Measurements from ENCODE around the gene NEGR1.

NEGR1 gene

DNA sequence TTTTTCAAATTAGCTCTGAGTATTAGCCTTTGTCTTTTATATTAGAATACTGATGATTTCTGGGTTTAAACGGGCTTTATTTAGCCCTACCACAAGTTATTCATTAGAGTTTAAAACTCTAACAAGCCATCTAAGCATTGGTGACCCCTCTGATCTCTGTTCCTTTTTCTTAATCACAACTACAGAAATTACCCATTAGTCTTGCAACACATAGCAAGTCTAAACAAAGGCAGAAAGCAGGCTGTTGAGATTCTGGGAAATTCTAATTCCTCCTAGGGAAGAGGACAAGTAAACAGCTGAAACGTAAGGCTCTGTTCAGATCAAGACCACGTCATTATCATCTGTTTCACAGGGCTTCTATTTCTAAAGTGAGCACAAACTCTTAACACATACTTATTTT is 710.3 kb downstream of the NEGR1 start:
- no peak for DNase-seq

- no peak for DNase-seq
Observed at GRCh38 chr1:71566413-71566812, 715.9 kb downstream of the NEGR1 start.

DNA sequence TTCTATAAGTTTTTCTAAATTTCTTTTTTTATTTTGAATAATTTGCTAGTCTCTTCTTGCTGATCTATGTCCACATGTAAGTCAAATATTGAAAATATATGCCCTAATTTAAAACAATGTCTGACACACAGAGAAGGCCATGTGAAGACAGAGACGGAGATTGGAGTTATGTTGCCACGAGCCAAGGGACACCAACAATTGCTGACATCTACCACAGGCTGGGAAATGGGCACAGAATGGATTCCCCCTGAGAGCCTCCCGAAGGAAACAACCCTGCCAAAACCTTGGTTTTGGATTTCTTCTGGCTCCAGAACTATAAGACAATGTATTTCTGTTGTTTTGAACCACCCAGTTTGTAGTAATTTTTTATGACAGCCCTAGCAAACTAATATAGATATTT is 716.5 kb downstream of the NEGR1 start:
- no peak for DNase-seq

DNA sequence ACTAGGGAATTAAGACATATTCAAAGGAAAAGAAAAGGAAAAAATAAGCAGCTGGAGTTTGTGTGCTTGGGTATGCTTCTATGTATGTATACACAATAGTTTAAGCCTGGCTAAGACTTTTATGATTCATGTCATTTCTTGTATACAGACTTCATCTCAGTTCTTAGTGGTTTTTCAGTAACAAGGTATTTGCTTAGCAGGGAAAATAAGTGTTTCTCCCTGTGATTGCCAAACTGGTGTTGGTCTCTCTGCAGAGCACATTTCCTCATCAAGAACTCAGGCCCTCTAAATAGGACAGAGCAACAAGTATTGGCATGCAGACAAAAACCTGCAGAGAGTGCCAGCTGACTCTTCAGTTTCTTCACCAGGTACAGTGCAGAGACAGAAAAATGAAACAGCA is 717.1 kb downstream of the NEGR1 start:
- DNase-seq: no peak

GRCh38 chr1:71562298-71562697 is 720.0 kb downstream of the NEGR1 start:
- DNase-seq: no peak

- DNase-seq: no peak
Observed at GRCh38 chr1:71561729-71562128, 720.6 kb downstream of the NEGR1 start.

- DNase-seq: no peak
Observed at GRCh38 chr1:71561206-71561605, 721.1 kb downstream of the NEGR1 start.

GRCh38 chr1:71559880-71560279 is 722.5 kb downstream of the NEGR1 start:
- no peak for DNase-seq

DNA sequence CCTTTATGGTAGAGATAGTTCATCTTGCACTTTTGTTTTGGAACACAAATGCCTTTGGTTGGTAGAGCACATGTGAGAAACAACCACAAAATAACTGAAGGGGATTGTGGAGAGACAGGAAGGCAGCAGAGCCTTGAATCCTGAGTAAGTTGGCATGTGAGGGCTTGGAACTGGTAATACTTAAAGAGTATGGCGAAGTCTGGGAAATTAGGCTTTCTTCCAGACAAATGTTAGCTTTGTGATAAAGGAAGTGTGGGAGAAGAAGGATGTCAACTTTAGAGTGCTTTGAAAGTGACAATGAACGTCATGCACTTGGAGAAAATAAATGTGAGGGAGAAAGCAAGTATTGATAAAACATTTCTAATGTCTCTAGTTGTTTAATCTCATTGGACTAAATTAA is 725.2 kb downstream of the NEGR1 start:
- no peak for DNase-seq

DNA sequence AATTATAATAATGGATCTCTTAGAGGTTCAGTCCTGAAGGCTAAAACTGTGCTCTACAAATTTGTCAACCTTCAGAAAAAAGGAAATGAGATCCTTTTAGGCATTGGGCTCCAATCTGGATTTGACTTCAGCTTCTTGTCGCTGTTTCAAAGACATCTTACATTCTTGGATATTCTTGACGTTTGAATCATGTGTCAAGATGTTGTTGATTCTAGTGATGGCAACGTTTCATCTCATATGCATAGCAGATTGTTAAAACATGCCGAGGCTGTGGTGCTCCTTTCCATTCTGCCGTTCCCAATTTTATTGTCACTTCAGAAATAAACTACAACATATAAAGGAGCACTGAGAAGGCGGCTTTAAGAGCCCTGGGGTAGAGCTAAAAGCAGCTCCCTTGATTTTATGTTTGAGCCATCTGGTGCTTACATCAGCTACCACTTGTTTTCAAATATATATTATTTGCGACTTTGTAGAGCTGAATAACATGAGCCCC is 733.9 kb downstream of the NEGR1 start:
- no peak for DNase-seq

- DNase-seq: no peak
Observed at GRCh38 chr1:71542155-71542554, 740.2 kb downstream of the NEGR1 start.

DNA sequence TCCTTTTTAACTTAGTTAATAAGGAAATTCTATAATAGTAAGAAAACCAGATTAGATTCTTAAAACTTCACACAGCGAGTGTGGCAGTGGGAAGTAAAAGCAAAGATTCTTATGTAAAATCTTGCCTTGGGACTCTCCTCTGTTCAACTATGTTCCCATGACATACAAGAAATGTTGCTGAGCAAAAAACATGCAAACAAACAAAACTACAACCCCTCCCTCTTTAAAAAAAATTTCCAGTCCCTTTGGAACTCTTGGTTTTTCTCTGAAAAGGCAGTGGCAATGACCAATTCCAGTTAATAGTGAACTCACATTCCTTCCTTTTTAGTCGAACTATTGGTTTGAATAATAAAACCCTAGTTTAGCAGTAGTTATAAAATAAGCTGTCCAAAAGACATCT is 748.4 kb downstream of the NEGR1 start:
- no peak for DNase-seq

GRCh38 chr1:71532343-71532742 is 750.0 kb downstream of the NEGR1 start:
- no peak for DNase-seq

DNA sequence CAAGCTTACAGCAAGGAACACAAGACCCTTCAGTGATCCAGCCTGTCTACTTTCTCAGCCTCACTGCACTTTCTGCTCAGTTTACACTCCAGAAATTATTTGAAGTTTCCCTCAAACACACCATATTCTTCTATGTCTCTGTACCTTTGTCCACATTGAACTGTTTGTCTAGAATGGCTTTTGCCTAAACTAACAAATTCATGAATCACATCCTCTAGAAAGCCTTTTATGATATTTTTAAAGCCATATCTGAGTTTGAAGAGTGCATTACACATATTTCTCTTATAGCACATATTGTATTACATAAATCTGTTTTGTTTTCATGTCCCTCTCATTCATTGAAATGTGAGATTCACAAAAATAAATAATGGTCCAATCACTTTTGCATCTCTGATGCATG is 755.5 kb downstream of the NEGR1 start:
- DNase-seq: no peak

- no peak for DNase-seq
Observed at GRCh38 chr1:71522721-71523120, 759.6 kb downstream of the NEGR1 start.

DNA sequence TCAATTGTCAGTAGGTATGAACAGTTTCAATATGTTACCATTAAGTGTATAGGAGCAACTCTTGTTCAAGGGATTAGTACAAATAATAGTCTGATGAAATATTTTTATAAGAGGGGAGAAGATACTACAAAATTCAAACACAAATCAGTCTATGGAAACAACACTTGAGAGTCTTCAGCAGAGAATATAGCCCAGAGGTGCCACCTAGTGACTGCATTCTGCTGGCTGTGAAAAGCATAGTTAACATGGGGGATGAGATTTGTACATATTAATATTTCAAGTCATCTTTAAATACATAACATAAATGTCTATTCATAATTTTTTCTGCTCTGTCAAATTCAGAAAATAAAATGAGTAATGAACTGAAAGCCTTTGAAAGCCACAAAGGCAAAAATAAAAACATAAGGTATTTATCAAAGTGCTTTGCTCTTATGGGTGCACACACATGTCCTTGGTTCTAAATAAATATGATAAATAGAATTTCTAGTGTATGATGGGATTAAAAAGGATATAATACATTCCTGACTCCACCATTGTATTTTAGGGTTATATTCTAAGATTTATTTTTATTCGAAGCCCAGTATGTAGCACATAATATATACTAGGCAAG is 760.6 kb downstream of the NEGR1 start:
- peak in 21 of 51 donors; percentile 0 to 65 (median 11) for DNase-seq

GRCh38 chr1:71511505-71511904 is 770.8 kb downstream of the NEGR1 start:
- DNase-seq: no peak

DNA sequence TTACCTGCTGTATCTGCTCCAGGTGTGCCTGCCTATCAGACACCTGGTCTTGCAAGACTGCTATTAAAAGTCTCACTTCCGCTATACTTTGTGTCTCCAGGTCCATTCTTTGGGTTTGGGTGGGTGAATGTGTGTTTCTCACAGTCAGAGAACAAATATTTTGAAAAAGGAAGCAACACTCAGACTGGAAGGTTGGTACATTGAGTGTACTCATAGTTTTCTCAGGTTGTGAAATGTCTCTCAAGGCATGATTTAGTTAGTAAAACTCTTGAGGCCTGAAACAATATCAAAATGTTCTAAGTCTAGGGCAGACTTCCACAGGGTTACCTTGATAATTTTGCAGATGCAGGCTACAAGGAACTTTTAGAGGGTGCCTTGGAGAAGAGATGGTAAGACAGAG is 771.6 kb downstream of the NEGR1 start:
- DNase-seq: no peak

DNA sequence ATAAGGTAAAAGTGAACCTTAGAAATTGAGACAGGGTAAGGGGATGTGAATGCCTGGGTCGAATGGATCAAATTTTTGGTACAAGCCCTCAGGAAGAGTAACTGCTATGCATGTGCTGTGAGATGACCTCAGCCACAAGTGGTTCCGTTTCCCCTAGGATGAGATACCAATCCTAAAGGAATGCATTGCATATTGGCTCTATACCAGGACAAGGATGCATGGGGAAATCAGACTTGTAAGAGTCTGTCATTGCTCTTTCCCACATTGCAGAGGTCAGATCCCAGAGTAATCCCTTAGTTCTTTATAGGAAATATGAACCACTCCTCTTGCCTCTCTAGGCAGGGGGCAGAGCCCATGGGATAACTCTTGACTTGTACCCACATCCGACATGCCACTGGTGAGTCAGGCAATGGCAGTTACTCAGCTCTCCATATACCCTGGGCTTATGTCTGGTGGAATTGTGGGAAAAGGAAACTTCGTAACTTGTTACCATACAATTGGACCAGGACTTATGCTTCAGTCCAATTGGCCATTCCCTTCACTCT is 773.2 kb downstream of the NEGR1 start:
- DNase-seq: no peak

DNA sequence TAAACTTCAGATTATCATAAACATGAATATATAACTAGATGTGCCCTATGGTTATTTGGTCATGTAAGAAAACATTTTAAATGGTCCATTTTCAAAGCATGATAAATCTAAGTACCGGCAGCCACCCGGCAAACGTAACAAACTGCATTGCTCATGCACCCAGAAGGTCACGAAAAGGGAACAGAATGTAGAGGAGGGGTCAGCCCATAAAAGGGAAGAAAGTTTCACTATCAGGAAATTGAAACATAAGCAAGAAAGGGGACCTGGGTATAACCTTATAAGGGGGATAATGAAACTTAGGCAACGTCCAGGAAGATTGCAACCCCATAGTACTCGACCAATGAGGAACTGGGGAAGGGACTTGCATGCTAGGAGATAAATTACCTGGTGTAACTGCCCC is 780.3 kb downstream of the NEGR1 start:
- DNase-seq: no peak

DNA sequence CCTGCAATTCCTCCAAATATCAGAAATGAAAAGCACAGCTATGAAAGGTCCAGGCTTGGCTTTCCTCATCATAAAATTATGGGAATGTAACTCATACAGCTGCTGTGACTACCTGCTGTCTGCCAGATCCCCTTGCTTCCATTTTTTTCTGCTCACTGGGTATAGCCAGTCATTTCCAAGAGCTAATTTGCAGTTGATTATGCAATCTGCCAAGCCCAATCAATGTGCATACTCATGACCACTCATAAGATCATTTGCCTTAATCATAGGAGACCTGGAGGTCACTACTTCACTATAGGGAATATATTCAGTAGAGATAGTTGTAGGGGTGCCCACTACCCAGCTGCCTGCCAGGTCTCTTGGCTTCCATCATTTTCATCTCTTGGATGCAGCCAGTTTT is 783.8 kb downstream of the NEGR1 start:
- no peak for DNase-seq

GRCh38 chr1:71494163-71494562 is 788.2 kb downstream of the NEGR1 start:
- DNase-seq: no peak

- DNase-seq: no peak
Observed at GRCh38 chr1:71492298-71493041, 789.9 kb downstream of the NEGR1 start.

Data from hypothalamus (tissue), 51 donors.